ENCODE data around the gene PPP2R2B.

The PPP2R2B gene

GRCh38 chr5:146878476-146879172, at the start of gene PPP2R2B:
TSS of gene PPP2R2B (minus strand) at chr5:146878757.
- H3K4me3 ChIP-seq (ENCODE audit: low read length): peak within 1 kb of the TSS; percentile 65
- no peak for TF ChIP-seq ZNF274 (IDR thresholded peaks at IDR 0.05; ENCODE audit: low read depth, low read length)

- H3K4me3 ChIP-seq (ENCODE audit: low read length): no peak overlapping the region
- TF ChIP-seq ZNF274 (IDR thresholded peaks at IDR 0.05; ENCODE audit: low read depth, low read length): no peak
Measured at GRCh38 chr5:146924132-146924531, 45.6 kb upstream of the PPP2R2B start.

GRCh38 chr5:146921225-146921624, 42.7 kb upstream of the PPP2R2B start:
- H3K4me3 ChIP-seq (ENCODE audit: low read length): no peak overlapping the region
- no peak for TF ChIP-seq ZNF274 (IDR thresholded peaks at IDR 0.05; ENCODE audit: low read depth, low read length)

- TF ChIP-seq ZNF274 (IDR thresholded peaks at IDR 0.05; ENCODE audit: low read depth, low read length): no peak
- no peak overlapping the region for H3K4me3 ChIP-seq (ENCODE audit: low read length)
Measured at GRCh38 chr5:146920351-146920881, 41.9 kb upstream of the PPP2R2B start.

- TF ChIP-seq ZNF274 (IDR thresholded peaks at IDR 0.05; ENCODE audit: low read depth, low read length): no peak
- H3K4me3 ChIP-seq (ENCODE audit: low read length): no peak overlapping the region
Measured at GRCh38 chr5:146919304-146919703, 40.7 kb upstream of the PPP2R2B start.

GRCh38 chr5:146917931-146918330, 39.4 kb upstream of the PPP2R2B start:
- TF ChIP-seq ZNF274 (IDR thresholded peaks at IDR 0.05; ENCODE audit: low read depth, low read length): no peak
- no peak overlapping the region for H3K4me3 ChIP-seq (ENCODE audit: low read length)

GRCh38 chr5:146912874-146913273, 34.3 kb upstream of the PPP2R2B start:
- no peak overlapping the region for H3K4me3 ChIP-seq (ENCODE audit: low read length)
- no peak for TF ChIP-seq ZNF274 (IDR thresholded peaks at IDR 0.05; ENCODE audit: low read depth, low read length)

GRCh38 chr5:146910239-146910638, 31.7 kb upstream of the PPP2R2B start:
- no peak for TF ChIP-seq ZNF274 (IDR thresholded peaks at IDR 0.05; ENCODE audit: low read depth, low read length)
- no peak overlapping the region for H3K4me3 ChIP-seq (ENCODE audit: low read length)

- no peak for TF ChIP-seq ZNF274 (IDR thresholded peaks at IDR 0.05; ENCODE audit: low read depth, low read length)
- H3K4me3 ChIP-seq (ENCODE audit: low read length): no peak overlapping the region
Measured at GRCh38 chr5:146909255-146910068, 30.9 kb upstream of the PPP2R2B start.

- no peak overlapping the region for H3K4me3 ChIP-seq (ENCODE audit: low read length)
- TF ChIP-seq ZNF274 (IDR thresholded peaks at IDR 0.05; ENCODE audit: low read depth, low read length): no peak
Measured at GRCh38 chr5:146906803-146907202, 28.2 kb upstream of the PPP2R2B start.

GRCh38 chr5:146904890-146905289, 26.3 kb upstream of the PPP2R2B start:
- H3K4me3 ChIP-seq (ENCODE audit: low read length): no peak overlapping the region
- TF ChIP-seq ZNF274 (IDR thresholded peaks at IDR 0.05; ENCODE audit: low read depth, low read length): no peak

GRCh38 chr5:146903789-146904188, 25.2 kb upstream of the PPP2R2B start:
- no peak for TF ChIP-seq ZNF274 (IDR thresholded peaks at IDR 0.05; ENCODE audit: low read depth, low read length)
- no peak overlapping the region for H3K4me3 ChIP-seq (ENCODE audit: low read length)

GRCh38 chr5:146902471-146902870, 23.9 kb upstream of the PPP2R2B start:
- no peak for TF ChIP-seq ZNF274 (IDR thresholded peaks at IDR 0.05; ENCODE audit: low read depth, low read length)
- H3K4me3 ChIP-seq (ENCODE audit: low read length): no peak overlapping the region

- no peak overlapping the region for H3K4me3 ChIP-seq (ENCODE audit: low read length)
- no peak for TF ChIP-seq ZNF274 (IDR thresholded peaks at IDR 0.05; ENCODE audit: low read depth, low read length)
Measured at GRCh38 chr5:146897061-146897460, 18.5 kb upstream of the PPP2R2B start.

All from GM08714 (cell line).